Fibroblast of lung (primary cell): ENCODE measurements around the gene SLC27A5. TPM values are rescaled to one million over a fixed set of nuclear protein-coding genes. Genes with fewer than 3 reads are reported as not detected.

Experiments used
- DNase-seq, 2 donors: peaks; one replicate each; pipeline versions ENCODE4 v3.0.0 to v3.0.0-alpha.2; 2010; ENCODE audit warnings: low read depth in 2 of 2
- H2AFZ ChIP-seq: 2 replicates; pipeline ENCODE4 v1.5.1; 2012; ENCODE audit warnings: low read length, control low read depth, inconsistent platforms
- H3K27ac ChIP-seq: 2 replicates; pipeline ENCODE4 v1.5.1; 2011; ENCODE audit warnings: low read length, control low read depth; ENCODE audit not compliant: insufficient read depth
- H3K27me3 ChIP-seq: 2 replicates; pipeline ENCODE4 v1.5.1; 2011; ENCODE audit warnings: mild to moderate bottlenecking, low read length; ENCODE audit not compliant: control insufficient read depth, insufficient read depth
- H3K36me3 ChIP-seq: 2 replicates; pipeline ENCODE4 v1.5.1; 2011; ENCODE audit warnings: low read length; ENCODE audit not compliant: control insufficient read depth, insufficient read depth
- H3K4me1 ChIP-seq: 2 replicates; pipeline ENCODE4 v1.5.1; 2011; ENCODE audit warnings: low read length; ENCODE audit not compliant: control insufficient read depth, insufficient read depth; ENCODE audit errors: extremely low read depth
- H3K4me2 ChIP-seq: 2 replicates; pipeline ENCODE4 v1.5.1; 2011; ENCODE audit warnings: low read length, control low read depth; ENCODE audit not compliant: insufficient read depth; ENCODE audit errors: extremely low read depth
- H3K4me3 ChIP-seq, 4 experiments: fragments of 200-600 bp in 1 of 4; sonication (generic) in 1 of 4; replicated peaks in 1 of 4; 2 replicates each; pipeline ENCODE4 v1.5.1; 2011 to 2016; ENCODE audit warnings: low read length in 4 of 4, low read depth in 3 of 4, mild to moderate bottlenecking in 3 of 4, control low read depth in 2 of 4, inconsistent platforms in 1 of 4, mixed read lengths in 1 of 4; ENCODE audit not compliant: insufficient read depth in 1 of 4; ENCODE audit errors: control extremely low read depth in 1 of 4
- H3K79me2 ChIP-seq: 2 replicates; pipeline ENCODE4 v1.5.1; 2012; ENCODE audit warnings: mild to moderate bottlenecking, low read length, inconsistent platforms; ENCODE audit not compliant: control insufficient read depth, insufficient read depth
- H3K9ac ChIP-seq: 2 replicates; pipeline ENCODE4 v1.5.1; 2011; ENCODE audit warnings: mild to moderate bottlenecking, low read length, control low read depth; ENCODE audit not compliant: insufficient read depth
- H3K9me3 ChIP-seq: 2 replicates; pipeline ENCODE4 v1.5.1; 2012; ENCODE audit warnings: low read depth, low read length; ENCODE audit not compliant: control insufficient read depth, insufficient read depth
- H4K20me1 ChIP-seq: 2 replicates; pipeline ENCODE4 v1.5.1; 2011; ENCODE audit warnings: low read length; ENCODE audit not compliant: control insufficient read depth, insufficient read depth; ENCODE audit errors: extremely low read depth
- EZH2 ChIP-seq: IDR thresholded peaks from 2 replicates; pipeline ENCODE4 v1.5.1; 2012; ENCODE audit warnings: low read length, control low read depth, mild to moderate bottlenecking; ENCODE audit errors: missing control alignments
- polyA plus RNA-seq, 2 donors: library from polyadenylated mRNA; depleted of rRNA in 1 of 2; stranded (reverse) in 1 of 2; unstranded in 1 of 2; fragments of >200 nt; gene quantifications; 2 replicates each; pipeline ENCODE4 v1.2.1, GENCODE V29; 2011 to 2012; ENCODE audit warnings: missing spikeins in 1 of 2
- total RNA-seq: library from RNA; depleted of rRNA; stranded (reverse); fragments of >200 nt; gene quantifications from 2 replicates; pipeline ENCODE4 v1.2.1, GENCODE V29; 2014
- TF ChIP-seq, protein P1 (sequence below), 2 donors: IDR thresholded peaks in 1 of 2; conservative IDR thresholded peaks in 1 of 2; 1 replicate in 1 of 2; 2 replicates in 1 of 2; pipeline ENCODE4 v1.5.1; 2011 to 2012; ENCODE audit warnings: low read length in 2 of 2, control low read depth in 1 of 2, inconsistent platforms in 1 of 2, low read depth in 1 of 2, mild to moderate bottlenecking in 1 of 2

SLC27A5 gene
- total and polyA plus RNA-seq, 2 donors (not counting 1 experiment from before 2014, with no cell fraction given): 5.2 to 10.1 TPM

GRCh38 chr19:58475714-58476497, 35.9 kb downstream of the SLC27A5 start, which contains the start of gene ZNF446:
ZNF446 (plus strand) TSS chr19:58476352; CDS start chr19:58477219, 867 bp downstream.
- peak; percentile 96 to 98 for DNase-seq
- H2AFZ ChIP-seq: peak within 1 kb of the TSS; percentile 83
- H3K79me2 ChIP-seq: no peaks in the 10 kb centered on the region
- peak within 1 kb of the TSS; percentile 97 for H3K4me2 ChIP-seq
- no peaks in the 10 kb centered on the region for H4K20me1 ChIP-seq
- H3K9me3 ChIP-seq: no peaks in the 10 kb centered on the region
- TF ChIP-seq, protein P1, sequence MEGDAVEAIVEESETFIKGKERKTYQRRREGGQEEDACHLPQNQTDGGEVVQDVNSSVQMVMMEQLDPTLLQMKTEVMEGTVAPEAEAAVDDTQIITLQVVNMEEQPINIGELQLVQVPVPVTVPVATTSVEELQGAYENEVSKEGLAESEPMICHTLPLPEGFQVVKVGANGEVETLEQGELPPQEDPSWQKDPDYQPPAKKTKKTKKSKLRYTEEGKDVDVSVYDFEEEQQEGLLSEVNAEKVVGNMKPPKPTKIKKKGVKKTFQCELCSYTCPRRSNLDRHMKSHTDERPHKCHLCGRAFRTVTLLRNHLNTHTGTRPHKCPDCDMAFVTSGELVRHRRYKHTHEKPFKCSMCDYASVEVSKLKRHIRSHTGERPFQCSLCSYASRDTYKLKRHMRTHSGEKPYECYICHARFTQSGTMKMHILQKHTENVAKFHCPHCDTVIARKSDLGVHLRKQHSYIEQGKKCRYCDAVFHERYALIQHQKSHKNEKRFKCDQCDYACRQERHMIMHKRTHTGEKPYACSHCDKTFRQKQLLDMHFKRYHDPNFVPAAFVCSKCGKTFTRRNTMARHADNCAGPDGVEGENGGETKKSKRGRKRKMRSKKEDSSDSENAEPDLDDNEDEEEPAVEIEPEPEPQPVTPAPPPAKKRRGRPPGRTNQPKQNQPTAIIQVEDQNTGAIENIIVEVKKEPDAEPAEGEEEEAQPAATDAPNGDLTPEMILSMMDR (conservative IDR thresholded peaks at IDR 0.05 in 1 of 2, IDR thresholded peaks at IDR 0.05 in 1 of 2; ENCODE audit: low read depth in 1 of 2, low read length in 2 of 2): no peak
- no peak for TF ChIP-seq EZH2
- no peaks in the 10 kb centered on the region for H3K27me3 ChIP-seq
- peaks cover 18% of the 10 kb centered on the region for H3K4me1 ChIP-seq
- H3K9ac ChIP-seq: peak within 1 kb of the TSS; percentile 88
- peaks cover 13% of the 10 kb centered on the region for H3K36me3 ChIP-seq
- peak within 1 kb of the TSS; percentile 98 for H3K27ac ChIP-seq
- H3K4me3 ChIP-seq: peak within 1 kb of the TSS; percentile 59 to 75 (median 68)

- Histone ChIP-seq H3K79me2 (no peaks in the 10 kb centered on the region), H3K9me3 (no peaks in the 10 kb centered on the region), H3K27ac (peak overlapping the region; percentile 98), H3K4me2 (peak overlapping the region; percentile 61), H3K4me1 (peaks cover 18% of the 10 kb centered on the region), H2AFZ (peak overlapping the region; percentile 58), H3K9ac (peak overlapping the region; percentile 88), H3K36me3 (peaks cover 12% of the 10 kb centered on the region), H3K4me3 (peak overlapping the region; percentile 59 to 75 (median 68)), H3K27me3 (no peaks in the 10 kb centered on the region), H4K20me1 (no peaks in the 10 kb centered on the region)
- TF ChIP-seq EZH2: no peak
- TF ChIP-seq, protein P1 (conservative IDR thresholded peaks at IDR 0.05 in 1 of 2, IDR thresholded peaks at IDR 0.05 in 1 of 2; ENCODE audit: low read depth in 1 of 2, low read length in 2 of 2): no peak
- no peak for DNase-seq
Measured at GRCh38 chr19:58474997-58475713, 36.6 kb downstream of the SLC27A5 start.

DNA sequence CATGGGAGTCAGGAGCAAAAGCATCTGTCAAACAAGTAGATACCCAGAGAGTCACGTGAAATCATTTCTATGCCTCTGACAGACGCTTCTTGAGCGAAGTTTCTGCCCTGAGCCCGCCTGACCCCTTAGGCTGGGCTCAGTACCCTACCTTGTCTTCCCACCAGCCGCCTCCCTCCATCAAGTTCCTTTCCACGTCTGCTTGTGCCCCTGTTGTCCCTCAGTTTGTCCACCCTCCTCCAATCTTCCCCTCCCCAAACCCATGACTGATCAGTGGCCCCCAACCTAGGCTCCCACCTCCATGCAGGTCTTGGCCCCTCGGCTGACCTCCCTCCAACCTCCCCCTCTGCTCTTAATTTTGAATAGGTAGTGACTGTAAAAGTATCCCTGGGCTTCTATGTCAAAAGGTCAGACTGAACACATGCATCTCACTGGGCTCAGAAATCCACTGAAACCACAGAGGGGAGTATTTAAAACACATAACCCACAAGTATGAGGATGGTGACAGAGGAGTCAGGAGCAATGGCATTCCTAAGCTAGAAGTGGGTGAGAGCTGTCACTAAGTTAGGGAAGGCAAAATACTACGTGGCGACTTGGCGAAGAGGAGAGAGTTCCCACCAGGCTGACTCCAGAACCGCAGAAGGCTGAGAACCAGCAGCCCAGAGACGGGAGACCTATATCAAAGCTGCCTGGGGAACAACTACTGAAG, 37.3 kb downstream of the SLC27A5 start:
- Histone ChIP-seq H3K9me3 (no peaks in the 10 kb centered on the region), H4K20me1 (no peaks in the 10 kb centered on the region), H3K4me2 (no peak overlapping the region), H3K9ac (no peak overlapping the region), H2AFZ (no peak overlapping the region), H3K36me3 (peaks cover 16% of the 10 kb centered on the region), H3K4me1 (peaks cover 18% of the 10 kb centered on the region), H3K27ac (peak overlapping the region; percentile 98), H3K4me3 (no peak overlapping the region), H3K79me2 (no peaks in the 10 kb centered on the region), H3K27me3 (no peaks in the 10 kb centered on the region)
- no peak for TF ChIP-seq EZH2
- TF ChIP-seq, protein P1 (conservative IDR thresholded peaks at IDR 0.05 in 1 of 2, IDR thresholded peaks at IDR 0.05 in 1 of 2; ENCODE audit: low read depth in 1 of 2, low read length in 2 of 2): no peak
- peak; percentile 61 to 90 for DNase-seq
